ENCODE data around the gene NF1. TPM values are rescaled to one million over a fixed set of nuclear protein-coding genes. Genes with fewer than 3 reads are reported as not detected.

Gene NF1
- total RNA-seq, 1 donor, result 21.9 TPM

GRCh38 chr17:31415640-31416502, 321.1 kb downstream of the NF1 start:
- Histone ChIP-seq H3K4me1 (ENCODE audit: insufficient read depth, low read length) (peaks cover 7% of the 10 kb centered on the region), H3K9me3 (ENCODE audit: low read depth, low read length) (no peaks in the 10 kb centered on the region), H3K4me3 (ENCODE audit: low read length) (no peak overlapping the region), H3K27me3 (ENCODE audit: insufficient read depth, low read length) (no peaks in the 10 kb centered on the region)

GRCh38 chr17:31416503-31416923, 321.7 kb downstream of the NF1 start:
- H3K4me1 ChIP-seq (ENCODE audit: insufficient read depth, low read length), result peaks cover 7% of the 10 kb centered on the region
- no peak overlapping the region for H3K4me3 ChIP-seq (ENCODE audit: low read length)
- H3K27me3 ChIP-seq (ENCODE audit: insufficient read depth, low read length), result no peaks in the 10 kb centered on the region
- no peaks in the 10 kb centered on the region for H3K9me3 ChIP-seq (ENCODE audit: low read depth, low read length)

GRCh38 chr17:31417051-31417792, 322.4 kb downstream of the NF1 start:
- H3K27me3 ChIP-seq (ENCODE audit: insufficient read depth, low read length), result no peaks in the 10 kb centered on the region
- peaks cover 7% of the 10 kb centered on the region for H3K4me1 ChIP-seq (ENCODE audit: insufficient read depth, low read length)
- H3K4me3 ChIP-seq (ENCODE audit: low read length), result no peak overlapping the region
- H3K9me3 ChIP-seq (ENCODE audit: low read depth, low read length), result no peaks in the 10 kb centered on the region

- Histone ChIP-seq H3K27me3 (ENCODE audit: insufficient read depth, low read length) (peaks cover 2% of the 10 kb centered on the region), H3K9me3 (ENCODE audit: low read depth, low read length) (no peaks in the 10 kb centered on the region), H3K4me3 (ENCODE audit: low read length) (no peak overlapping the region), H3K4me1 (ENCODE audit: insufficient read depth, low read length) (peaks cover 7% of the 10 kb centered on the region)
Measured at GRCh38 chr17:31418773-31419350, 324.1 kb downstream of the NF1 start.

GRCh38 chr17:31422443-31422842, 327.7 kb downstream of the NF1 start:
- Histone ChIP-seq H3K4me1 (ENCODE audit: insufficient read depth, low read length) (no peaks in the 10 kb centered on the region), H3K9me3 (ENCODE audit: low read depth, low read length) (no peaks in the 10 kb centered on the region)

GRCh38 chr17:31424944-31425281, 330.1 kb downstream of the NF1 start:
- no peak overlapping the region for H3K4me3 ChIP-seq (ENCODE audit: low read length)
- no peaks in the 10 kb centered on the region for H3K4me1 ChIP-seq (ENCODE audit: insufficient read depth, low read length)

More at GRCh38 chr17:31422443-31422842, 327.7 kb downstream of the NF1 start:
- no peak overlapping the region for H3K4me3 ChIP-seq (ENCODE audit: low read length)
- H3K27me3 ChIP-seq (ENCODE audit: insufficient read depth, low read length), result peaks cover 2% of the 10 kb centered on the region

GRCh38 chr17:31425282-31426040, 330.7 kb downstream of the NF1 start:
- no peak overlapping the region for H3K4me3 ChIP-seq (ENCODE audit: low read length)
- H3K4me1 ChIP-seq (ENCODE audit: insufficient read depth, low read length), result no peaks in the 10 kb centered on the region
- H3K27me3 ChIP-seq (ENCODE audit: insufficient read depth, low read length), result peaks cover 2% of the 10 kb centered on the region
- no peaks in the 10 kb centered on the region for H3K9me3 ChIP-seq (ENCODE audit: low read depth, low read length)

More at GRCh38 chr17:31424944-31425281, 330.1 kb downstream of the NF1 start:
- H3K27me3 ChIP-seq (ENCODE audit: insufficient read depth, low read length), result peaks cover 2% of the 10 kb centered on the region
- no peaks in the 10 kb centered on the region for H3K9me3 ChIP-seq (ENCODE audit: low read depth, low read length)

Other genes starting within 250 kb of the NF1 start
- 8.2 TPM for gene TEFM, start 188.7 kb upstream of the NF1 start, total RNA-seq
- gene ADAP2, start 173.0 kb upstream of the NF1 start, total RNA-seq, result 20.8 TPM
- gene RNF135, start 123.9 kb upstream of the NF1 start, total RNA-seq, result 14.1 TPM
- gene OMG, start 202.3 kb downstream of the NF1 start, total RNA-seq, result 0.21 TPM
- gene EVI2B, start 219.1 kb downstream of the NF1 start, total RNA-seq, result 185 TPM
- gene EVI2A, start 226.6 kb downstream of the NF1 start, total RNA-seq, result 156 TPM